Measurements from ENCODE around the gene DSPP. TPM values are rescaled to one million over a fixed set of nuclear protein-coding genes. Genes with fewer than 3 reads are reported as not detected.

DSPP gene
- total and polyA plus RNA-seq, 2 experiments from 2014 or later, result 0.08 TPM; not detected in 1

DNA sequence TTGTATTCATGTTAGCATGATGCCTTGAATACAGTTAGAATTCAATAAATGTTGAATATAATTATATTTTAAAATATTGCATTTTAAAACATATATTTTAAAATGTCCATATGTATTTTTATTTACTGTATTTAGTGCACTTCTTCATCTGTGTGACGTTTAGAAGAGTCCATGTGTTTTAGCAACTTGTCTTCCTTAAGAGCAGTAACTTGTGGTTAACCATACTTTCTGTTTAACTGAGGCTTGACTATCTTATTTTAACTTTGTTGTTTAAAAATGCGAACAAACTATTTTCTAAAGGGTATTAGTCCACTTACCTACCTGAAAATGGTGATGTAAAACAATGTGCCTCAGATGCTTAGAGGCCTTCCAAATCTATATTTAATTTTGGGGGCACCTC lies 42.6 kb downstream of the DSPP start:
- no peaks in the 10 kb centered on the region; the same call in 2 of the 3 replicates for H3K9me3 Mint-ChIP-seq
- ATAC-seq, result no peak
- no peaks in the 10 kb centered on the region for H3K9me2 ChIP-seq (ENCODE audit: insufficient read depth)
- peaks cover 14% of the 10 kb centered on the region for H3K4me1 ChIP-seq (ENCODE audit: insufficient read depth)
- no peak overlapping the region for H3K4me3 Mint-ChIP-seq
- no peaks in the 10 kb centered on the region for H4K20me1 ChIP-seq (replicated peaks; ENCODE audit: insufficient read depth)
- TF ChIP-seq ZNF114 (CRISPR knock-in tag; IDR thresholded peaks at IDR 0.05), result no peak
- no peak for TF ChIP-seq EZH2phosphoT487 (IDR thresholded peaks at IDR 0.05; ENCODE audit: unreplicated experiment)
- no peak for TF ChIP-seq CREB1 (CRISPR knock-in tag; IDR thresholded peaks at IDR 0.05; ENCODE audit: low read depth)
- TF ChIP-seq, protein P1, sequence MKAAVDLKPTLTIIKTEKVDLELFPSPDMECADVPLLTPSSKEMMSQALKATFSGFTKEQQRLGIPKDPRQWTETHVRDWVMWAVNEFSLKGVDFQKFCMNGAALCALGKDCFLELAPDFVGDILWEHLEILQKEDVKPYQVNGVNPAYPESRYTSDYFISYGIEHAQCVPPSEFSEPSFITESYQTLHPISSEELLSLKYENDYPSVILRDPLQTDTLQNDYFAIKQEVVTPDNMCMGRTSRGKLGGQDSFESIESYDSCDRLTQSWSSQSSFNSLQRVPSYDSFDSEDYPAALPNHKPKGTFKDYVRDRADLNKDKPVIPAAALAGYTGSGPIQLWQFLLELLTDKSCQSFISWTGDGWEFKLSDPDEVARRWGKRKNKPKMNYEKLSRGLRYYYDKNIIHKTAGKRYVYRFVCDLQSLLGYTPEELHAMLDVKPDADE (IDR thresholded peaks at IDR 0.05), result no peak
- no peak for TF ChIP-seq NANOG (IDR thresholded peaks at IDR 0.05; ENCODE audit: borderline replicate concordance)
- TF ChIP-seq ZNF462 (CRISPR knock-in tag; IDR thresholded peaks at IDR 0.05), result no peak
- H2AFZ ChIP-seq, result no peak overlapping the region
- no peak overlapping the region for H3K4me2 ChIP-seq
- no peaks in the 10 kb centered on the region for H3K27me3 Mint-ChIP-seq (ENCODE audit: insufficient read depth, low read depth, poor library complexity)
- no peaks in the 10 kb centered on the region for H3K36me3 Mint-ChIP-seq (ENCODE audit: low read depth)
- no peak for DNase-seq (ENCODE audit: low spot score)
- H3K79me2 ChIP-seq (replicated peaks; ENCODE audit: insufficient read depth), result no peaks in the 10 kb centered on the region
- no peaks in the 10 kb centered on the region for H3F3A ChIP-seq (replicated peaks; ENCODE audit: low read depth)
- peaks cover 18% of the 10 kb centered on the region for H3K4me1 Mint-ChIP-seq
- no peak overlapping the region for H3K27ac ChIP-seq (ENCODE audit: low read depth)
- no peaks in the 10 kb centered on the region for H3K36me3 ChIP-seq (ENCODE audit: insufficient read depth)
- no peak overlapping the region for H3K27ac Mint-ChIP-seq
- H3K4me3 ChIP-seq, result no peak overlapping the region
- no peaks in the 10 kb centered on the region for H3K27me3 ChIP-seq (ENCODE audit: insufficient read depth)

Data from GM23338 (cell line).